HUES48 (cell line): ENCODE measurements around the gene WSCD1.

ENCODE experiments used
- H3K27ac ChIP-seq: one replicate; pipeline ENCODE4 v1.7.0; 2013; ENCODE audit warnings: low read depth, low read length, inconsistent platforms
- H3K27me3 ChIP-seq: 2 replicates; pipeline ENCODE4 v1.6.1; 2013; ENCODE audit warnings: mild to moderate bottlenecking, low read length; ENCODE audit not compliant: control insufficient read depth, insufficient read depth
- H3K36me3 ChIP-seq: 2 replicates; pipeline ENCODE4 v1.6.1; 2013; ENCODE audit warnings: low read length; ENCODE audit not compliant: control insufficient read depth, insufficient read depth
- H3K4me1 ChIP-seq: 2 replicates; pipeline ENCODE4 v1.6.1; 2013; ENCODE audit warnings: mild to moderate bottlenecking, low read length; ENCODE audit not compliant: control insufficient read depth, insufficient read depth
- H3K4me3 ChIP-seq: 2 replicates; pipeline ENCODE4 v1.5.1; 2013; ENCODE audit warnings: mild to moderate bottlenecking, low read depth, low read length
- H3K9ac ChIP-seq: 2 replicates; pipeline ENCODE4 v1.6.1; 2013; ENCODE audit warnings: mild to moderate bottlenecking, low read depth, low read length, moderate library complexity
- H3K9me3 ChIP-seq: 2 replicates; pipeline ENCODE4 v1.6.1; 2013; ENCODE audit warnings: low read length; ENCODE audit not compliant: control insufficient read depth, insufficient read depth

The WSCD1 gene

GRCh38 chr17:6061290-6061689 lies 8.9 kb upstream of the WSCD1 start:
- Histone ChIP-seq H3K4me3 (no peak overlapping the region), H3K27ac (no peak overlapping the region), H3K9me3 (no peaks in the 10 kb centered on the region), H3K27me3 (no peaks in the 10 kb centered on the region), H3K4me1 (no peaks in the 10 kb centered on the region), H3K9ac (no peak overlapping the region), H3K36me3 (no peaks in the 10 kb centered on the region)

DNA sequence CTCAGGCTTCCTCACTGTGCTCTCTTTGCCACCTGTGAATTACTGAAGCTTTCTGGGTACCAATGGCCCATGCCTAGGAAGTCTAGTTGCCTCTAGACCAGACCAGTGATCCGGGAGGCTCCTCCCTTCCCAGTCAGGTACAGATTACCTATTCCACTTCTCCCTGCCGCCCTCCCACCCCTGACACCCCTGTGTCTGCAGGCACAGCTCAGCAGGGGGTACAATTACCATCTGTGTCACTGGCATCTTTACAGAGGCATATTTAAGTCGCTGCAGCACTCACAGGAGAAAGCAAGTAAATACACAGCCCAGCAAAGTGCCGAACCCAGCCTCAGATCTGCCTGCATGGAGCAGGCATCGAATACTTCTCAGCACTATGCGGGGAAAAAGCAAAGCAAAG lies 5.3 kb upstream of the WSCD1 start:
- Histone ChIP-seq H3K9me3 (no peaks in the 10 kb centered on the region), H3K27me3 (peaks cover 23% of the 10 kb centered on the region), H3K4me3 (no peak overlapping the region), H3K36me3 (no peaks in the 10 kb centered on the region), H3K4me1 (no peaks in the 10 kb centered on the region), H3K27ac (no peak overlapping the region), H3K9ac (no peak overlapping the region)

- no peaks in the 10 kb centered on the region for H3K36me3 ChIP-seq
- no peak overlapping the region for H3K9ac ChIP-seq
- H3K4me1 ChIP-seq: no peaks in the 10 kb centered on the region
- peaks cover 25% of the 10 kb centered on the region for H3K27me3 ChIP-seq
- no peaks in the 10 kb centered on the region for H3K9me3 ChIP-seq
- H3K4me3 ChIP-seq: no peak overlapping the region
- no peak overlapping the region for H3K27ac ChIP-seq
Measured at GRCh38 chr17:6065351-6065750, 4.8 kb upstream of the WSCD1 start.

GRCh38 chr17:6066183-6066948 lies 3.8 kb upstream of the WSCD1 start:
- peaks cover 30% of the 10 kb centered on the region for H3K27me3 ChIP-seq
- no peak overlapping the region for H3K9ac ChIP-seq
- no peak overlapping the region for H3K27ac ChIP-seq
- no peak overlapping the region for H3K4me3 ChIP-seq
- no peaks in the 10 kb centered on the region for H3K36me3 ChIP-seq
- H3K9me3 ChIP-seq: no peaks in the 10 kb centered on the region
- peaks cover 2% of the 10 kb centered on the region; the same call in 1 of the 2 replicates for H3K4me1 ChIP-seq

DNA sequence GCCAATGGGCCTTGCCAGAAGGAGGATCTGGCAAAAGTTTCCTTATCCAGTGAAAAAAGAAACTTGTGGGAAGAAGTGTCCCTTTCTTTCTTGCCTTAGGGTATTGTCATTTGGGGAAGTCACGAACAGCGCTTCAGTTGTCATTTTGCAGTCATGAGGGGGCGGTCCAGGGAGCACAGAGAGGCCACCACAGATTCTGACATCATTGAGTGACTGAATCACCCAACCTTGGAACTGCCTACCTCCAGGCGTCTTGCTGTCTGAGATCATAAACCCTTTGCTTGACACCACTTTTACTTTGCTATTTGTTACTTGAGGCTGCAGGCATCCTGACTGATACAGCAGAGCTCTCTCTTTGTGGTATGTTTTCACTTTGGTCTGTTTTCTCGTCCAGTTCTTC lies 3.1 kb upstream of the WSCD1 start:
- H3K4me1 ChIP-seq: peaks cover 5% of the 10 kb centered on the region; the same call in 1 of the 2 replicates
- H3K27ac ChIP-seq: no peak overlapping the region

GRCh38 chr17:6070430-6070912 lies 292 bp downstream of the WSCD1 start:
- no peak overlapping the region for H3K9ac ChIP-seq
- H3K4me1 ChIP-seq: peaks cover 5% of the 10 kb centered on the region; the same call in 1 of the 2 replicates
- no peaks in the 10 kb centered on the region for H3K36me3 ChIP-seq
- peaks cover 35% of the 10 kb centered on the region for H3K27me3 ChIP-seq
- no peaks in the 10 kb centered on the region for H3K9me3 ChIP-seq
- H3K27ac ChIP-seq: no peak overlapping the region
- peak overlapping the region; percentile 69; the same call in 1 of the 2 replicates for H3K4me3 ChIP-seq

More for the DNA sequence above, 3.1 kb upstream of the WSCD1 start:
- no peak overlapping the region for H3K9ac ChIP-seq
- no peaks in the 10 kb centered on the region for H3K36me3 ChIP-seq
- H3K4me3 ChIP-seq: no peak overlapping the region
- H3K27me3 ChIP-seq: peaks cover 35% of the 10 kb centered on the region
- H3K9me3 ChIP-seq: no peaks in the 10 kb centered on the region

DNA sequence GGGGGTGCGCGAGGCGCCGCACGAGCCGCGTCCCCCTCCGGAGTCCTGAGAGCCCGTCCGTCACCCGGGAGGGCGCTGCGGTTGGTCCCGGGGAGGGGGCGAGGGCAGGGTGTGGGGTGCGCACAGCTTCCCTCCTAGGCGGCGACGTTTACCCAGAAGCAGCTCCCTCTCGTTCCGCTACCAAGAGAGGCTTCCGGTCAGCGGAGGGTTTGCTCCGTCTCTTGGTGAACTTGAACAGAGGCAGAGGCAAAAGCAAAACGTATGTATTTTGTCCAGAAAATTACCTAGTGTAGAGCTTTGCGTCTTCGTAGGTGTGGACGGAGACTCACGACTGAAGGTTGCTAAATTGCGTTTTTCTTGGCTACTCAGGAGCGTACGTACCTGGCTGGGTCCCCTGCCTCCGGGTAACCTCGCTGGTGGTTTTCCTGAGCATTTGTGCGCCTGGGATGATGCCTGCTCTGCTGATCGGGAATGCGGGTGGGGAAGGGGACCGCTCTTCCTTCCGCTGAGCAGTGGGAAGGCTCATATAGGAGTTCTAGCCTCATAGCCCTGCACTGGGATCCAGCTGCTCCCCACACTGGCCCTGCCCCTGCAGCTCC lies 833 bp downstream of the WSCD1 start:
- H3K27ac ChIP-seq: no peak overlapping the region
- H3K9me3 ChIP-seq: no peaks in the 10 kb centered on the region
- peaks cover 35% of the 10 kb centered on the region for H3K27me3 ChIP-seq
- peaks cover 5% of the 10 kb centered on the region; the same call in 1 of the 2 replicates for H3K4me1 ChIP-seq
- H3K9ac ChIP-seq: no peak overlapping the region
- H3K4me3 ChIP-seq: peak overlapping the region; percentile 69
- no peaks in the 10 kb centered on the region for H3K36me3 ChIP-seq

- Histone ChIP-seq H3K9ac (no peak overlapping the region), H3K9me3 (no peaks in the 10 kb centered on the region), H3K27me3 (peaks cover 35% of the 10 kb centered on the region), H3K4me1 (peaks cover 5% of the 10 kb centered on the region; the same call in 1 of the 2 replicates), H3K27ac (no peak overlapping the region), H3K36me3 (no peaks in the 10 kb centered on the region), H3K4me3 (peak overlapping the region; percentile 69)
Measured at GRCh38 chr17:6071528-6072065, 1.4 kb downstream of the WSCD1 start.

- H3K27me3 ChIP-seq: peaks cover 34% of the 10 kb centered on the region
- no peak overlapping the region for H3K9ac ChIP-seq
- peaks cover 5% of the 10 kb centered on the region; the same call in 1 of the 2 replicates for H3K4me1 ChIP-seq
- no peak overlapping the region for H3K27ac ChIP-seq
- no peaks in the 10 kb centered on the region for H3K9me3 ChIP-seq
- no peak overlapping the region for H3K4me3 ChIP-seq
- H3K36me3 ChIP-seq: no peaks in the 10 kb centered on the region
Measured at GRCh38 chr17:6072157-6072556, 2.0 kb downstream of the WSCD1 start.

GRCh38 chr17:6072611-6073010 lies 2.4 kb downstream of the WSCD1 start:
- Histone ChIP-seq H3K9ac (no peak overlapping the region), H3K4me3 (no peak overlapping the region), H3K27ac (no peak overlapping the region), H3K27me3 (peaks cover 29% of the 10 kb centered on the region), H3K9me3 (no peaks in the 10 kb centered on the region), H3K4me1 (peaks cover 5% of the 10 kb centered on the region; the same call in 1 of the 2 replicates), H3K36me3 (no peaks in the 10 kb centered on the region)

GRCh38 chr17:6073620-6074019 lies 3.4 kb downstream of the WSCD1 start:
- Histone ChIP-seq H3K27ac (no peak overlapping the region), H3K36me3 (no peaks in the 10 kb centered on the region), H3K4me1 (peaks cover 5% of the 10 kb centered on the region; the same call in 1 of the 2 replicates), H3K9ac (no peak overlapping the region), H3K27me3 (peaks cover 21% of the 10 kb centered on the region), H3K4me3 (no peak overlapping the region), H3K9me3 (no peaks in the 10 kb centered on the region)
